K562 (cell line): ENCODE measurements around the gene PPM1H. TPM values are rescaled to one million over a fixed set of nuclear protein-coding genes. Genes with fewer than 3 reads are reported as not detected.

ENCODE experiments used
- ATAC-seq: fragments of 200-7000 bp; cut with Tn5 transposase; 3 replicates; pipeline ENCODE4 v1.9.1; 2020; ENCODE audit warnings: moderate library complexity
- BruUV-seq: library from RNA; stranded (reverse); fragments of 400-500 nt; replicated peaks from 2 replicates; lab custom pipeline; 2021; lab: Mats Ljungman, UMichigan
- CTCF ChIA-PET: fragments of 300-600 bp; formaldehyde crosslinking; extraction: SDS; loops from one replicate; lab custom pipeline; 2021; ENCODE audit warnings: low intra/inter-chr PET ratio; lab: Yijun Ruan, JAX
- POLR2A ChIA-PET: fragments of 300-600, 350-650 bp; sonication (Branson Sonifier 250); formaldehyde crosslinking; extraction: SDS; loops from one replicate; lab custom pipeline; 2021; ENCODE audit warnings: antibody characterized with exemption, inconsistent platforms; lab: Yijun Ruan, JAX
- DNase-seq, 4 experiments: peaks; one replicate each; pipeline versions ENCODE4 v3.0.0 to v3.0.0-alpha.2; 2011 to 2018; ENCODE audit warnings: low spot score in 3 of 4, mixed read lengths in 3 of 4; ENCODE audit errors: extremely low read depth in 1 of 4
- FAIRE-seq: peaks from 2 replicates; lab custom pipeline; 2011; peaks lifted over from hg19 to GRCh38; lab: Jason Lieb, UNC
- H2AFZ ChIP-seq: 2 replicates; pipeline ENCODE4 v1.6.0; 2011; ENCODE audit warnings: low read depth, low read length, control low read depth, inconsistent platforms
- H3K27ac ChIP-seq: fragments of 200-600 bp; 3 replicates; pipeline ENCODE4 v1.8.0; 2011; ENCODE audit warnings: low read depth, mild to moderate bottlenecking, control low read depth, inconsistent platforms, low read length, moderate library complexity, mixed read lengths; ENCODE audit errors: extremely low read depth
- H3K27me3 ChIP-seq, 2 experiments: fragments of 300-600 bp in 1 of 2; 2 replicates in 1 of 2; 3 replicates in 1 of 2; pipeline versions ENCODE4 v1.6.0 to v1.8.0; 2011; ENCODE audit warnings: inconsistent platforms in 2 of 2, low read length in 2 of 2, mild to moderate bottlenecking in 1 of 2, mixed read lengths in 1 of 2, moderate library complexity in 1 of 2; ENCODE audit not compliant: control insufficient read depth in 2 of 2, insufficient read depth in 2 of 2
- H3K36me3 ChIP-seq: fragments of 300-600 bp; 3 replicates; pipeline ENCODE4 v1.8.0; 2011; ENCODE audit warnings: mild to moderate bottlenecking, low read length, inconsistent platforms; ENCODE audit not compliant: control insufficient read depth, insufficient read depth
- H3K4me1 ChIP-seq, 2 experiments: fragments of 200-600 bp in 1 of 2; replicated peaks in 1 of 2; 2 replicates in 1 of 2; 3 replicates in 1 of 2; pipeline versions ENCODE4 v1.5.1 to v1.8.0; 2011; ENCODE audit warnings: inconsistent platforms in 2 of 2, low read length in 2 of 2, mild to moderate bottlenecking in 1 of 2, mixed read lengths in 1 of 2, moderate library complexity in 1 of 2; ENCODE audit not compliant: control insufficient read depth in 2 of 2, insufficient read depth in 2 of 2
- H3K4me2 ChIP-seq: 2 replicates; pipeline ENCODE4 v1.6.1; 2011; ENCODE audit warnings: low read length, control low read depth, inconsistent platforms, mixed read lengths; ENCODE audit not compliant: insufficient read depth
- H3K4me3 ChIP-seq: fragments of 200-600 bp; sonication (generic), shearing (Covaris generic); 2 replicates; pipeline ENCODE4 v1.5.1; 2016; ENCODE audit warnings: control low read depth, inconsistent platforms
- H3K79me2 ChIP-seq: fragments of 200-600 bp; 3 replicates; pipeline ENCODE4 v1.8.0; 2011; ENCODE audit warnings: low read length, inconsistent platforms; ENCODE audit not compliant: control insufficient read depth, insufficient read depth
- H3K9ac ChIP-seq, 2 experiments: 2 replicates each; pipeline versions ENCODE4 v1.6.0 to v1.6.1; 2011; ENCODE audit warnings: low read depth in 2 of 2, low read length in 2 of 2, control low read depth in 1 of 2, inconsistent platforms in 1 of 2, mild to moderate bottlenecking in 1 of 2, mixed read lengths in 1 of 2; ENCODE audit not compliant: insufficient read depth in 1 of 2
- H3K9me1 ChIP-seq: one replicate; pipeline ENCODE4 v1.6.0; 2011; ENCODE audit warnings: inconsistent platforms, mild to moderate bottlenecking, low read length, moderate library complexity; ENCODE audit not compliant: control insufficient read depth, insufficient read depth
- H3K9me3 ChIP-seq: replicated peaks from 2 replicates; pipeline ENCODE4 v1.5.1; 2011; ENCODE audit warnings: low read depth, low read length, inconsistent platforms; ENCODE audit not compliant: control insufficient read depth, insufficient read depth
- H4K20me1 ChIP-seq: replicated peaks from 2 replicates; pipeline ENCODE4 v1.6.1; 2011; ENCODE audit warnings: low read length, inconsistent platforms, mixed read lengths; ENCODE audit not compliant: control insufficient read depth, insufficient read depth
- JUN ChIP-seq, 2 experiments: sonication (generic) in 1 of 2; formaldehyde crosslinking in 1 of 2; IDR thresholded peaks; 2 replicates each; pipeline versions ENCODE4 v1.6.1 to v1.8.0; 2012 to 2022; ENCODE audit warnings: borderline replicate concordance in 2 of 2, mild to moderate bottlenecking in 2 of 2, improper control_type of control experiment in 1 of 2, low read depth in 1 of 2, low read length in 1 of 2, missing genetic modification reagents in 1 of 2
- MCM2 ChIP-seq: fragments of 450-650 bp; IDR thresholded peaks from 2 replicates; pipeline ENCODE4 v1.6.1; 2017; ENCODE audit warnings: low read depth, mild to moderate bottlenecking
- MYBL2 ChIP-seq, 2 experiments: fragments of 450-650 bp in 1 of 2; sonication (generic) in 1 of 2; formaldehyde crosslinking in 1 of 2; IDR thresholded peaks; 2 replicates each; pipeline versions ENCODE4 v1.6.1 to v1.8.1; 2017 to 2022; ENCODE audit warnings: borderline replicate concordance in 1 of 2, inconsistent platforms in 1 of 2, low read depth in 1 of 2, mild to moderate bottlenecking in 1 of 2, missing genetic modification reagents in 1 of 2, moderate library complexity in 1 of 2
- RNF2 ChIP-seq: sonication (generic); IDR thresholded peaks from 2 replicates; pipeline ENCODE4 v1.6.1; 2016
- TEAD2 ChIP-seq: fragments of 450-650 bp; IDR thresholded peaks from 2 replicates; pipeline ENCODE4 v1.6.1; 2016; ENCODE audit warnings: missing genetic modification characterization, control low read depth, missing compliant biosample characterization
- ZNF766 ChIP-seq: fragments of 200-800 bp; sonication (Bioruptor generic); conservative IDR thresholded peaks from 2 replicates; pipeline ENCODE4 v1.6.1; 2016; ENCODE audit warnings: missing genetic modification characterization, missing compliant biosample characterization
- WGBS: fragments of 100-300 bp; shearing (Covaris generic); methylation state at CpG from one replicate; pipeline ENCODE4 v1.1.6; 2016; ENCODE audit warnings: low coverage, mixed read lengths; ENCODE audit not compliant: insufficient coverage; ENCODE audit errors: missing lambda C conversion rate; 5-methylcytosine and 5-hydroxymethylcytosine counted together
- in situ Hi-C: fragments of 300-500 bp; cut with MboI; formaldehyde crosslinking; loops from 4 replicates; pipeline ENCODE4 v1.15.0; 2018; ENCODE audit warnings: inconsistent platforms, mixed read lengths
- intact Hi-C: fragments of 100-400 bp; cut with micrococcal nuclease; formaldehyde crosslinking; loops from 2 replicates; pipeline ENCODE4 v1.14.2; 2022
- polyA plus RNA-seq, 8 experiments: library from polyadenylated mRNA; depleted of rRNA in 4 of 8; stranded (reverse) in 5 of 8; unstranded in 3 of 8; fragments of >200 nt; fragmentation: Nextera tagmentation in 2 of 8; fragmentation: Illumina TruSeq in 1 of 8; extraction: Ambion mirVana in 2 of 8; extraction: Trizol in 1 of 8; gene quantifications; 2 replicates each; pipeline versions ENCODE4 v1.2.1 to v1.2.3, GENCODE V29; 2011 to 2014; ENCODE audit warnings: inconsistent platforms in 1 of 8, missing spikeins in 1 of 8
- total RNA-seq, 7 experiments: library from RNA; depleted of rRNA in 6 of 7; stranded (reverse); fragments of >200 nt in 6 of 7; fragmentation: Illumina TruSeq in 2 of 7; extraction: Trizol in 2 of 7; gene quantifications; 2 replicates each; pipeline versions ENCODE4 v1.2.1 to v1.2.3, GENCODE V29; 2011 to 2021; ENCODE audit warnings: low replicate concordance in 1 of 7
- TF ChIP-seq, protein P1 (sequence below), 3 experiments: fragments of 200-800 bp in 1 of 3; sonication (Bioruptor generic) in 1 of 3; sonication (generic) in 1 of 3; formaldehyde crosslinking in 1 of 3; IDR thresholded peaks; 2 replicates each; pipeline versions ENCODE4 v1.6.1 to v1.8.0; 2016 to 2022; ENCODE audit warnings: mild to moderate bottlenecking in 2 of 3, missing compliant biosample characterization in 2 of 3, missing genetic modification characterization in 2 of 3, missing genetic modification reagents in 1 of 3
- TF ChIP-seq, protein P2 (sequence below): fragments of 250-450 bp; sonication (Bioruptor Pico); IDR thresholded peaks from 2 replicates; pipeline ENCODE4 v1.5.1; 2021; ENCODE audit warnings: mild to moderate bottlenecking

PPM1H gene
- total and polyA plus RNA-seq, 9 of the 15 experiments (the other 6 are each of a cell fraction or from before 2014, with no cell fraction given), result 5.3 to 29.3 (median 11.3) TPM

DNA sequence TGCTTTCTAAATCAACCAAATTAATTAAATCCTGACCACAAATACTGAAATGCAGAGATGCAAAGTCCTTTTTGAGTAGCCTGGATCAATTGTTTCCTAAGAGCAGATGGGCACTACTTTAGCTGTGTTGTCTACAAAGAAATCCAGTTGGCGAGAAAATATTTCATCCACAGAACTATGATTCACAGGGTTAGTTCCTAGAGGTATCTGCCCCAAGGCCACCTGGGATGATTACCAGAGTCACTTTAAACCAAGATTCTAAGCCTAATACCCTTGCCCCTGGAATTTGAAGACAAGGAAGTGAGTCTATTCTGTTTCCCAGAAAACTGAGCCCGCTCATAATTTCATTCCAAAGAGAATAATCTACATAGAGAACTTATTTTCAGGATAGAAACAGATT lies 198.4 kb downstream of the PPM1H start:
- CTCF ChIA-PET, result no interaction called here
- Histone ChIP-seq H3K36me3 (peaks cover 10% of the 10 kb centered on the region; the same call in 1 of the 3 replicates), H3K9ac (no peak overlapping the region), H3K4me2 (no peak overlapping the region), H4K20me1 (no peaks in the 10 kb centered on the region), H3K79me2 (no peaks in the 10 kb centered on the region), H3K4me3 (no peak overlapping the region), H3K4me1 (no peaks in the 10 kb centered on the region; a peak in 1 of 5 replicates), H3K27me3 (no peaks in the 10 kb centered on the region), H2AFZ (no peak overlapping the region), H3K27ac (no peak overlapping the region), H3K9me1 (no peaks in the 10 kb centered on the region), H3K9me3 (no peaks in the 10 kb centered on the region)
- DNase-seq (no peak), FAIRE-seq (no peak), ATAC-seq (no peak)
- 51% methylated on average over 2 of the region's 2 CpGs for WGBS
- TF ChIP-seq ZNF766 (no peak), TEAD2 (tag) (no peak), MCM2 (no peak), RNF2 (no peak), JUN (IDR thresholded peaks at IDR 0.05; ENCODE audit: borderline replicate concordance, low read depth, low read length) (no peak), JUN (CRISPR knock-in tag; IDR thresholded peaks at IDR 0.05; ENCODE audit: borderline replicate concordance) (no peak), MYBL2 (IDR thresholded peaks at IDR 0.05; ENCODE audit: low read depth) (no peak), MYBL2 (CRISPR knock-in tag; IDR thresholded peaks at IDR 0.05; ENCODE audit: borderline replicate concordance) (no peak)
- TF ChIP-seq, protein P1, sequence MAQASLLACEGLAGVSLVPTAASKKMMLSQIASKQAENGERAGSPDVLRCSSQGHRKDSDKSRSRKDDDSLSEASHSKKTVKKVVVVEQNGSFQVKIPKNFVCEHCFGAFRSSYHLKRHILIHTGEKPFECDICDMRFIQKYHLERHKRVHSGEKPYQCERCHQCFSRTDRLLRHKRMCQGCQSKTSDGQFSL (CRISPR knock-in tag; IDR thresholded peaks at IDR 0.05), result no peak
- TF ChIP-seq, protein P1 (tag; IDR thresholded peaks at IDR 0.05), result no peak
- TF ChIP-seq, protein P2, sequence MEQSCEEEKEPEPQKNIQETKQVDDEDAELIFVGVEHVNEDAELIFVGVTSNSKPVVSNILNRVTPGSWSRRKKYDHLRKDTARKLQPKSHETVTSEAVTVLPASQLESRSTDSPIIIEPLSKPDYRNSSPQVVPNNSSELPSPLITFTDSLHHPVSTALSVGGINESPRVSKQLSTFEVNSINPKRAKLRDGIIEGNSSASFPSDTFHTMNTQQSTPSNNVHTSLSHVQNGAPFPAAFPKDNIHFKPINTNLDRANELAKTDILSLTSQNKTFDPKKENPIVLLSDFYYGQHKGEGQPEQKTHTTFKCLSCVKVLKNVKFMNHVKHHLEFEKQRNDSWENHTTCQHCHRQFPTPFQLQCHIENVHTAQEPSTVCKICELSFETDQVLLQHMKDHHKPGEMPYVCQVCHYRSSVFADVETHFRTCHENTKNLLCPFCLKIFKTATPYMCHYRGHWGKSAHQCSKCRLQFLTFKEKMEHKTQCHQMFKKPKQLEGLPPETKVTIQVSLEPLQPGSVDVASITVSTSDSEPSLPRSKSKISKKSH (CRISPR knock-in tag), result no peak
- intact Hi-C loops, result no loop called here
- BruUV-seq, result no TSS peak
- in situ Hi-C loops, result no loop called here
- POLR2A ChIA-PET, result no interaction called here
